Endothelial cell of umbilical vein (primary cell): ENCODE data around the gene SRD5A2. TPM values are rescaled to one million over a fixed set of nuclear protein-coding genes. Genes with fewer than 3 reads are reported as not detected.

ENCODE experiments used
- BruUV-seq: library from RNA; stranded (reverse); fragments of 400-500 nt; replicated peaks from 2 replicates; lab custom pipeline; 2021; lab: Mats Ljungman, UMichigan
- CTCF ChIA-PET: fragments of 300-600, 350-600 bp; sonication (Branson Sonifier 250); formaldehyde crosslinking; loops from one replicate; lab custom pipeline; 2021; ENCODE audit warnings: antibody characterized with exemption, inconsistent platforms; lab: Charles Lee
- POLR2A ChIA-PET: fragments of 300-600, 350-600 bp; sonication (Branson Sonifier 250); formaldehyde crosslinking; loops from one replicate; lab custom pipeline; 2021; ENCODE audit warnings: antibody characterized with exemption, inconsistent platforms; lab: Charles Lee
- DNase-seq: peaks from one replicate; pipeline ENCODE4 v3.0.0-alpha.2; 2011; ENCODE audit warnings: low read depth, low spot score
- FAIRE-seq: peaks from 2 replicates; lab custom pipeline; 2011; peaks lifted over from hg19 to GRCh38; lab: Jason Lieb, UNC
- H2AFZ ChIP-seq: 2 replicates; pipeline ENCODE4 v1.6.0; 2012; ENCODE audit warnings: low read depth, low read length, control low read depth, inconsistent platforms
- H3K27ac ChIP-seq: 2 replicates; pipeline ENCODE4 v1.5.1; 2011; ENCODE audit warnings: low read depth, mild to moderate bottlenecking, control low read depth, low read length, moderate library complexity; ENCODE audit not compliant: insufficient read depth
- H3K27me3 ChIP-seq, 2 experiments: 2 replicates each; pipeline versions ENCODE4 v1.6.0 to v1.6.1; 2011; ENCODE audit warnings: low read length in 2 of 2, mixed read lengths in 1 of 2; ENCODE audit not compliant: control insufficient read depth in 2 of 2, insufficient read depth in 2 of 2
- H3K36me3 ChIP-seq, 2 experiments: 2 replicates in 1 of 2; 3 replicates in 1 of 2; pipeline ENCODE4 v1.5.1; 2011; ENCODE audit warnings: low read length in 2 of 2, mild to moderate bottlenecking in 1 of 2, moderate library complexity in 1 of 2; ENCODE audit not compliant: control insufficient read depth in 2 of 2, insufficient read depth in 2 of 2; ENCODE audit errors: extremely low read depth in 1 of 2
- H3K4me1 ChIP-seq: 3 replicates; pipeline ENCODE4 v1.5.1; 2011; ENCODE audit warnings: mild to moderate bottlenecking, low read length; ENCODE audit not compliant: control insufficient read depth, insufficient read depth; ENCODE audit errors: extremely low read depth
- H3K4me2 ChIP-seq: 2 replicates; pipeline ENCODE4 v1.6.1; 2011; ENCODE audit warnings: low read length, control low read depth, mixed read lengths; ENCODE audit not compliant: insufficient read depth
- H3K4me3 ChIP-seq, 3 experiments: fragments of 200-600 bp in 1 of 3; sonication (generic), shearing (Covaris generic) in 1 of 3; replicated peaks in 1 of 3; 2 replicates each; pipeline ENCODE4 v1.5.1; 2011 to 2016; ENCODE audit warnings: control low read depth in 3 of 3, low read length in 3 of 3, mild to moderate bottlenecking in 2 of 3, inconsistent platforms in 1 of 3, low read depth in 1 of 3, moderate library complexity in 1 of 3; ENCODE audit not compliant: insufficient read depth in 1 of 3
- H3K79me2 ChIP-seq: 2 replicates; pipeline ENCODE4 v1.6.0; 2012; ENCODE audit warnings: low read length, inconsistent platforms; ENCODE audit not compliant: control insufficient read depth, insufficient read depth
- H3K9ac ChIP-seq: replicated peaks from 2 replicates; pipeline ENCODE3; 2011; ENCODE audit warnings: low read length, control low read depth; ENCODE audit not compliant: insufficient read depth; ENCODE audit errors: extremely low read depth
- H3K9me1 ChIP-seq: replicated peaks from 3 replicates; pipeline ENCODE4 v1.6.0; 2011; ENCODE audit warnings: mild to moderate bottlenecking, low read length; ENCODE audit not compliant: control insufficient read depth, insufficient read depth; ENCODE audit errors: extremely low read depth
- H3K9me3 ChIP-seq: replicated peaks from 2 replicates; pipeline ENCODE4 v1.5.1; 2012; ENCODE audit warnings: low read length, inconsistent platforms; ENCODE audit not compliant: control insufficient read depth, insufficient read depth
- H4K20me1 ChIP-seq: replicated peaks from 2 replicates; pipeline ENCODE3; 2011; ENCODE audit warnings: mild to moderate bottlenecking, low read length; ENCODE audit not compliant: control insufficient read depth, insufficient read depth; ENCODE audit errors: extremely low read depth
- CTCF ChIP-seq, 2 donors: IDR thresholded peaks; 1 replicate in 1 of 2; 2 replicates in 1 of 2; pipeline ENCODE4 v1.5.1; 2011; ENCODE audit warnings: low read length in 2 of 2, mild to moderate bottlenecking in 2 of 2, moderate library complexity in 2 of 2, control low read depth in 1 of 2, inconsistent platforms in 1 of 2, low read depth in 1 of 2; ENCODE audit not compliant: insufficient read depth in 1 of 2; ENCODE audit errors: extremely low read depth in 1 of 2
- EZH2 ChIP-seq: IDR thresholded peaks from 2 replicates; pipeline ENCODE4 v1.6.1; 2012; ENCODE audit warnings: borderline replicate concordance, low read depth, mild to moderate bottlenecking, moderate library complexity, low read length, inconsistent platforms; ENCODE audit not compliant: severe bottlenecking
- FOS ChIP-seq: IDR thresholded peaks from 2 replicates; pipeline ENCODE4 v1.6.1; 2011; ENCODE audit warnings: mild to moderate bottlenecking, low read length, moderate library complexity, borderline replicate concordance; ENCODE audit not compliant: insufficient read depth
- GATA2 ChIP-seq: IDR thresholded peaks from 2 replicates; pipeline ENCODE4 v1.7.0; 2011; ENCODE audit warnings: low read depth, mild to moderate bottlenecking, moderate library complexity, mixed read lengths, low read length; ENCODE audit not compliant: insufficient read length, insufficient read depth
- JUN ChIP-seq: IDR thresholded peaks from 2 replicates; pipeline ENCODE4 v1.6.1; 2011; ENCODE audit warnings: borderline replicate concordance, low read depth; ENCODE audit not compliant: insufficient read length, insufficient read depth
- MYC ChIP-seq: IDR thresholded peaks from one replicate; pipeline ENCODE4 v1.6.1; 2011; ENCODE audit warnings: mild to moderate bottlenecking, low read depth, low read length
- POLR2A ChIP-seq: IDR thresholded peaks from 2 replicates; pipeline ENCODE4 v1.6.1; 2012; ENCODE audit warnings: low read depth, mild to moderate bottlenecking, control low read depth, low read length
- POLR2AphosphoS5 ChIP-seq: IDR thresholded peaks from 2 replicates; pipeline ENCODE4 v1.6.1; 2012; ENCODE audit warnings: low read depth, mild to moderate bottlenecking, control low read depth, low read length, moderate library complexity; ENCODE audit not compliant: insufficient read depth
- dilution Hi-C: fragments of 300-500 bp; cut with MboI; formaldehyde crosslinking; loops from one replicate; pipeline ENCODE4 v1.15.0; 2019; ENCODE audit warnings: low sequenced_read_pairs; ENCODE audit not compliant: extremely low pct_ligation_motif_present
- intact Hi-C: fragments of 100-400 bp; cut with micrococcal nuclease; formaldehyde crosslinking; loops from one replicate; pipeline ENCODE4 v1.10.0; 2022
- polyA plus RNA-seq, 4 experiments: library from polyadenylated mRNA; depleted of rRNA in 3 of 4; stranded (reverse) in 3 of 4; unstranded in 1 of 4; fragments of >200 nt; gene quantifications; 2 replicates each; pipeline versions ENCODE4 v1.2.1 to v1.2.3, GENCODE V29; 2011 to 2012; ENCODE audit warnings: missing spikeins in 1 of 4
- total RNA-seq: library from RNA; stranded (reverse); gene quantifications from 2 replicates; pipeline ENCODE4 v1.2.3, GENCODE V29; 2021
- TF ChIP-seq, protein P1 (sequence below): IDR thresholded peaks from 2 replicates; pipeline ENCODE4 v1.6.1; 2011; ENCODE audit not compliant: insufficient read depth, insufficient read length

The SRD5A2 gene
- total and polyA plus RNA-seq, 2 donors (not counting 3 experiments of a cell fraction or from before 2014, with no cell fraction given), result not detected

GRCh38 chr2:31474296-31474695, 106.4 kb downstream of the SRD5A2 start:
- H3K4me1 ChIP-seq, result no peaks in the 10 kb centered on the region
- ChIA-PET POLR2A (no interaction called here), CTCF (no interaction called here)
- H3K9ac ChIP-seq, result no peak overlapping the region
- H4K20me1 ChIP-seq, result no peaks in the 10 kb centered on the region
- BruUV-seq, result no TSS peak
- no peaks in the 10 kb centered on the region for H3K27me3 ChIP-seq
- no peak overlapping the region for H3K4me3 ChIP-seq
- no peaks in the 10 kb centered on the region for H3K36me3 ChIP-seq
- no peaks in the 10 kb centered on the region for H3K9me1 ChIP-seq
- no peaks in the 10 kb centered on the region for H3K79me2 ChIP-seq
- dilution Hi-C loops (no loop called here), intact Hi-C loops (no loop called here)
- no peak overlapping the region for H3K27ac ChIP-seq
- no peak overlapping the region for H3K4me2 ChIP-seq
- TF ChIP-seq POLR2AphosphoS5 (no peak), FOS (no peak), POLR2A (no peak), MYC (no peak), GATA2 (no peak), JUN (no peak), EZH2 (no peak), CTCF (IDR thresholded peaks at IDR 0.05; ENCODE audit: extremely low read depth in 1 of 2, insufficient read depth in 1 of 2, low read depth in 1 of 2, low read length in 2 of 2) (no peak)
- TF ChIP-seq, protein P1, sequence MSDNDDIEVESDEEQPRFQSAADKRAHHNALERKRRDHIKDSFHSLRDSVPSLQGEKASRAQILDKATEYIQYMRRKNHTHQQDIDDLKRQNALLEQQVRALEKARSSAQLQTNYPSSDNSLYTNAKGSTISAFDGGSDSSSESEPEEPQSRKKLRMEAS, result no peak
- H3K9me3 ChIP-seq, result no peaks in the 10 kb centered on the region
- FAIRE-seq (no peak), DNase-seq (no peak)
- no peak overlapping the region for H2AFZ ChIP-seq

Other genes starting within 250 kb of the SRD5A2 start
- not detected in 2 replicates for gene XDH, start 166.2 kb downstream of the SRD5A2 start, total RNA-seq
- not detected in 2 replicates for gene XDH, start 166.2 kb downstream of the SRD5A2 start, polyA plus RNA-seq